ENCODE measurements around the gene KCNQ1. TPM values are rescaled to one million over a fixed set of nuclear protein-coding genes. Genes with fewer than 3 reads are reported as not detected.

The KCNQ1 gene
- total RNA-seq, 1 experiment from 2014 or later = 2.5 TPM

DNA sequence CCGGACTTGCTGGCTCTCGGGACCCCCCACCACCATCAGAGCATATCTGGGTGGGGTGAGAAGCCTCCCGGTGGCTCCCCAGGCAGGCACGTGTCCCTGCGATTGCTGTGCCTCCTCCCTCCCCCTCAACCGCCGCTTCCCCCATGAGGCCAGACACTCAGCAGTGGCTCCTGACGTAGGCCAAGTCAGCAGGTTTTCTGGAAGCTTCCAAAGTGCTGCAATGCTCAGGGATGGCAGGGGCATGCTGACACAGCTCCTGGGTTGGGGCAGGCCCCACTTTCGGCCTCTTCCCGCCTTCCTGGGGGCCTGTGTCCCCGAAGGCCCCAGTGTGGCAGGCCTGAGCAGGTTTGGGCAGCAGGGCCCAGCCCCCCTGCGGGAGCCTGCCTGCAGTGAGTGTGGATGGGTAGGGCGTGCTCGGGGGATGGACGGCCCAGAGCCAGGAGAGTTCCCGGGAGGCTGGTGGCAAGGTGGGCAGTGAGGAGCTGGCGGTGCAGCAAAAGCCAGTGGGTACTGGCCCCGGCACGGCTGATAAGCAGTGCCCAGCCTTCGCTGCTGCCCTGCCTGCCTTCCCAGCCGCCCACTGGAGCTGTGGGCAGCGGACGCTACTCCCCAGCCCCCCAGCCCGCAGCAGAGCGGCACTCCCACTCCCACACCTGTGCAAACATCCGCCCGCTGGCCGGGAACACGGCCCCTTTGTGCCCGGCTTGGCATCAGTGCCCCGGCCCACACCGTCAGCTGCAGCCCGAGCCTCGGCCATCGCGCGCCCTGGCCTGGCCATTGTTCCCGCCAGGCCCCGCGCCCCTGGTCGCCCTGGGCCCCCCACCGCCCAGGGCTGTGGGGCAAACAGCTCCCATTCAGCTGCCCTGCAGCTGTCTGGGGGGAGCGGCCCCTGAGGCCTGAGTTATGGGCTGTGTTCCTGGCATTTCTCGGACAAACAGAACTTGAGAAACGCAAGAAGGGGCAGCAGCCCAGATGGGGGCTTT is 130.0 kb downstream of the KCNQ1 start:
- no peaks in the 10 kb centered on the region for H3K4me1 Mint-ChIP-seq
- no peak overlapping the region for H3K27ac Mint-ChIP-seq
- no peak overlapping the region for H3K4me3 Mint-ChIP-seq
- peaks cover 50% of the 10 kb centered on the region for H3K27me3 Mint-ChIP-seq (ENCODE audit: low read depth)
- no peaks in the 10 kb centered on the region for H3K9me3 Mint-ChIP-seq
- ChIA-PET POLR2A (no interaction called here), CTCF (no interaction called here)
- no peak for TF ChIP-seq SP1 (CRISPR knock-in tag; conservative IDR thresholded peaks at IDR 0.05)
- TF ChIP-seq SMAD4 (CRISPR knock-in tag; IDR thresholded peaks at IDR 0.05) = no peak
- no peak for TF ChIP-seq ZBTB21 (CRISPR knock-in tag; IDR thresholded peaks at IDR 0.05; ENCODE audit: borderline replicate concordance)
- TF ChIP-seq FOXK1 (CRISPR knock-in tag; IDR thresholded peaks at IDR 0.05) = no peak
- no peak for TF ChIP-seq OVOL2 (CRISPR knock-in tag; IDR thresholded peaks at IDR 0.05; ENCODE audit: borderline replicate concordance)
- no peak for TF ChIP-seq GABPB1 (CRISPR knock-in tag; IDR thresholded peaks at IDR 0.05)
- TF ChIP-seq, protein P1, sequence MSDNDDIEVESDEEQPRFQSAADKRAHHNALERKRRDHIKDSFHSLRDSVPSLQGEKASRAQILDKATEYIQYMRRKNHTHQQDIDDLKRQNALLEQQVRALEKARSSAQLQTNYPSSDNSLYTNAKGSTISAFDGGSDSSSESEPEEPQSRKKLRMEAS (CRISPR knock-in tag; IDR thresholded peaks at IDR 0.05) = no peak
- TF ChIP-seq, protein P2, sequence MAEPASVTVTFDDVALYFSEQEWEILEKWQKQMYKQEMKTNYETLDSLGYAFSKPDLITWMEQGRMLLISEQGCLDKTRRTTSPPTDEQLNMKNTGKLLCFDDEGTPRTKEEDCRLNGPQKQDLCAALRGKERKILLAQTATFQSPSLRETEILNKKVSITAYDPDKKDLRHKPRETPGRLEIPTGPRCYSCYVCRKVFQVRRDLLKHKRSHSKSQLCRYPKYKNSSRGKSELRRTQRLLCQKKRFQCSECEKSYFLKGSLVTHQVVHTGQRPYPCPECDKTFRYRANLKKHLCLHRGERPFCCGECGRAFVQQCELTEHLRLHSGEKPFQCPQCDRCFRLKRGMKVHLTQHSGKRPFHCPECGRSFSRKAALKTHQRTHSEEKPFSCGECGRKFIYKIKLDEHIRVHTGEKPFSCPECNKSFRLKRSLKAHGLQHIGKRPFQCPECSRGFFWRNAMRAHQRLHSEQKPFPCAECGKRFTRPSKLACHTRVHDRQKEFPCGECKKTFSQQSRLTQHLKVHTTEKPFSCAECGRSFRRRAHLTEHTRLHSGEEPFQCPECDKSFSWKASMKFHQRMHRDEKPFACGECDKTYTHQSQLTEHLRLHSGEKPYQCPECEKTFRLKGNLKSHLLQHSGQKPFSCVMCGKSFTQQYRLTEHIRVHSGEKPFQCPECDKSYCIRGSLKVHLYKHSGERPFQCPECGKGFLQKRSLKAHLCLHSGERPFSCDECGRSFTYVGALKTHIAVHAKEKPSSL (CRISPR knock-in tag; conservative IDR thresholded peaks at IDR 0.05) = no peak
- TF ChIP-seq CREB1 (CRISPR knock-in tag; IDR thresholded peaks at IDR 0.05) = no peak
- TF ChIP-seq, protein P3, sequence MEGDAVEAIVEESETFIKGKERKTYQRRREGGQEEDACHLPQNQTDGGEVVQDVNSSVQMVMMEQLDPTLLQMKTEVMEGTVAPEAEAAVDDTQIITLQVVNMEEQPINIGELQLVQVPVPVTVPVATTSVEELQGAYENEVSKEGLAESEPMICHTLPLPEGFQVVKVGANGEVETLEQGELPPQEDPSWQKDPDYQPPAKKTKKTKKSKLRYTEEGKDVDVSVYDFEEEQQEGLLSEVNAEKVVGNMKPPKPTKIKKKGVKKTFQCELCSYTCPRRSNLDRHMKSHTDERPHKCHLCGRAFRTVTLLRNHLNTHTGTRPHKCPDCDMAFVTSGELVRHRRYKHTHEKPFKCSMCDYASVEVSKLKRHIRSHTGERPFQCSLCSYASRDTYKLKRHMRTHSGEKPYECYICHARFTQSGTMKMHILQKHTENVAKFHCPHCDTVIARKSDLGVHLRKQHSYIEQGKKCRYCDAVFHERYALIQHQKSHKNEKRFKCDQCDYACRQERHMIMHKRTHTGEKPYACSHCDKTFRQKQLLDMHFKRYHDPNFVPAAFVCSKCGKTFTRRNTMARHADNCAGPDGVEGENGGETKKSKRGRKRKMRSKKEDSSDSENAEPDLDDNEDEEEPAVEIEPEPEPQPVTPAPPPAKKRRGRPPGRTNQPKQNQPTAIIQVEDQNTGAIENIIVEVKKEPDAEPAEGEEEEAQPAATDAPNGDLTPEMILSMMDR (IDR thresholded peaks at IDR 0.05) = no peak
- TF ChIP-seq GRHL2 (CRISPR knock-in tag; IDR thresholded peaks at IDR 0.05; ENCODE audit: insufficient replicate concordance, severe bottlenecking) = no peak
- ATAC-seq (no peak), DNase-seq (ENCODE audit: low spot score) (peak; percentile 9)
- no peaks in the 10 kb centered on the region for H3K36me3 Mint-ChIP-seq

- POLR2A ChIA-PET = no interaction called here
- ATAC-seq = no peak
- TF ChIP-seq, protein P4, sequence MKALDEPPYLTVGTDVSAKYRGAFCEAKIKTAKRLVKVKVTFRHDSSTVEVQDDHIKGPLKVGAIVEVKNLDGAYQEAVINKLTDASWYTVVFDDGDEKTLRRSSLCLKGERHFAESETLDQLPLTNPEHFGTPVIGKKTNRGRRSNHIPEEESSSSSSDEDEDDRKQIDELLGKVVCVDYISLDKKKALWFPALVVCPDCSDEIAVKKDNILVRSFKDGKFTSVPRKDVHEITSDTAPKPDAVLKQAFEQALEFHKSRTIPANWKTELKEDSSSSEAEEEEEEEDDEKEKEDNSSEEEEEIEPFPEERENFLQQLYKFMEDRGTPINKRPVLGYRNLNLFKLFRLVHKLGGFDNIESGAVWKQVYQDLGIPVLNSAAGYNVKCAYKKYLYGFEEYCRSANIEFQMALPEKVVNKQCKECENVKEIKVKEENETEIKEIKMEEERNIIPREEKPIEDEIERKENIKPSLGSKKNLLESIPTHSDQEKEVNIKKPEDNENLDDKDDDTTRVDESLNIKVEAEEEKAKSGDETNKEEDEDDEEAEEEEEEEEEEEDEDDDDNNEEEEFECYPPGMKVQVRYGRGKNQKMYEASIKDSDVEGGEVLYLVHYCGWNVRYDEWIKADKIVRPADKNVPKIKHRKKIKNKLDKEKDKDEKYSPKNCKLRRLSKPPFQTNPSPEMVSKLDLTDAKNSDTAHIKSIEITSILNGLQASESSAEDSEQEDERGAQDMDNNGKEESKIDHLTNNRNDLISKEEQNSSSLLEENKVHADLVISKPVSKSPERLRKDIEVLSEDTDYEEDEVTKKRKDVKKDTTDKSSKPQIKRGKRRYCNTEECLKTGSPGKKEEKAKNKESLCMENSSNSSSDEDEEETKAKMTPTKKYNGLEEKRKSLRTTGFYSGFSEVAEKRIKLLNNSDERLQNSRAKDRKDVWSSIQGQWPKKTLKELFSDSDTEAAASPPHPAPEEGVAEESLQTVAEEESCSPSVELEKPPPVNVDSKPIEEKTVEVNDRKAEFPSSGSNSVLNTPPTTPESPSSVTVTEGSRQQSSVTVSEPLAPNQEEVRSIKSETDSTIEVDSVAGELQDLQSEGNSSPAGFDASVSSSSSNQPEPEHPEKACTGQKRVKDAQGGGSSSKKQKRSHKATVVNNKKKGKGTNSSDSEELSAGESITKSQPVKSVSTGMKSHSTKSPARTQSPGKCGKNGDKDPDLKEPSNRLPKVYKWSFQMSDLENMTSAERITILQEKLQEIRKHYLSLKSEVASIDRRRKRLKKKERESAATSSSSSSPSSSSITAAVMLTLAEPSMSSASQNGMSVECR (CRISPR knock-in tag; IDR thresholded peaks at IDR 0.05; ENCODE audit: borderline replicate concordance) = no peak
- TF ChIP-seq, protein P5, sequence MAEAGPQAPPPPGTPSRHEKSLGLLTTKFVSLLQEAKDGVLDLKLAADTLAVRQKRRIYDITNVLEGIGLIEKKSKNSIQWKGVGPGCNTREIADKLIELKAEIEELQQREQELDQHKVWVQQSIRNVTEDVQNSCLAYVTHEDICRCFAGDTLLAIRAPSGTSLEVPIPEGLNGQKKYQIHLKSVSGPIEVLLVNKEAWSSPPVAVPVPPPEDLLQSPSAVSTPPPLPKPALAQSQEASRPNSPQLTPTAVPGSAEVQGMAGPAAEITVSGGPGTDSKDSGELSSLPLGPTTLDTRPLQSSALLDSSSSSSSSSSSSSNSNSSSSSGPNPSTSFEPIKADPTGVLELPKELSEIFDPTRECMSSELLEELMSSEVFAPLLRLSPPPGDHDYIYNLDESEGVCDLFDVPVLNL (CRISPR knock-in tag; IDR thresholded peaks at IDR 0.05; ENCODE audit: borderline replicate concordance, low read depth) = no peak
- TF ChIP-seq, protein P6, sequence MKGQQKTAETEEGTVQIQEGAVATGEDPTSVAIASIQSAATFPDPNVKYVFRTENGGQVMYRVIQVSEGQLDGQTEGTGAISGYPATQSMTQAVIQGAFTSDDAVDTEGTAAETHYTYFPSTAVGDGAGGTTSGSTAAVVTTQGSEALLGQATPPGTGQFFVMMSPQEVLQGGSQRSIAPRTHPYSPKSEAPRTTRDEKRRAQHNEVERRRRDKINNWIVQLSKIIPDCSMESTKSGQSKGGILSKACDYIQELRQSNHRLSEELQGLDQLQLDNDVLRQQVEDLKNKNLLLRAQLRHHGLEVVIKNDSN (CRISPR knock-in tag; IDR thresholded peaks at IDR 0.05) = no peak
- TF ChIP-seq, protein P7, sequence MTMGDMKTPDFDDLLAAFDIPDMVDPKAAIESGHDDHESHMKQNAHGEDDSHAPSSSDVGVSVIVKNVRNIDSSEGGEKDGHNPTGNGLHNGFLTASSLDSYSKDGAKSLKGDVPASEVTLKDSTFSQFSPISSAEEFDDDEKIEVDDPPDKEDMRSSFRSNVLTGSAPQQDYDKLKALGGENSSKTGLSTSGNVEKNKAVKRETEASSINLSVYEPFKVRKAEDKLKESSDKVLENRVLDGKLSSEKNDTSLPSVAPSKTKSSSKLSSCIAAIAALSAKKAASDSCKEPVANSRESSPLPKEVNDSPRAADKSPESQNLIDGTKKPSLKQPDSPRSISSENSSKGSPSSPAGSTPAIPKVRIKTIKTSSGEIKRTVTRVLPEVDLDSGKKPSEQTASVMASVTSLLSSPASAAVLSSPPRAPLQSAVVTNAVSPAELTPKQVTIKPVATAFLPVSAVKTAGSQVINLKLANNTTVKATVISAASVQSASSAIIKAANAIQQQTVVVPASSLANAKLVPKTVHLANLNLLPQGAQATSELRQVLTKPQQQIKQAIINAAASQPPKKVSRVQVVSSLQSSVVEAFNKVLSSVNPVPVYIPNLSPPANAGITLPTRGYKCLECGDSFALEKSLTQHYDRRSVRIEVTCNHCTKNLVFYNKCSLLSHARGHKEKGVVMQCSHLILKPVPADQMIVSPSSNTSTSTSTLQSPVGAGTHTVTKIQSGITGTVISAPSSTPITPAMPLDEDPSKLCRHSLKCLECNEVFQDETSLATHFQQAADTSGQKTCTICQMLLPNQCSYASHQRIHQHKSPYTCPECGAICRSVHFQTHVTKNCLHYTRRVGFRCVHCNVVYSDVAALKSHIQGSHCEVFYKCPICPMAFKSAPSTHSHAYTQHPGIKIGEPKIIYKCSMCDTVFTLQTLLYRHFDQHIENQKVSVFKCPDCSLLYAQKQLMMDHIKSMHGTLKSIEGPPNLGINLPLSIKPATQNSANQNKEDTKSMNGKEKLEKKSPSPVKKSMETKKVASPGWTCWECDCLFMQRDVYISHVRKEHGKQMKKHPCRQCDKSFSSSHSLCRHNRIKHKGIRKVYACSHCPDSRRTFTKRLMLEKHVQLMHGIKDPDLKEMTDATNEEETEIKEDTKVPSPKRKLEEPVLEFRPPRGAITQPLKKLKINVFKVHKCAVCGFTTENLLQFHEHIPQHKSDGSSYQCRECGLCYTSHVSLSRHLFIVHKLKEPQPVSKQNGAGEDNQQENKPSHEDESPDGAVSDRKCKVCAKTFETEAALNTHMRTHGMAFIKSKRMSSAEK (CRISPR knock-in tag; IDR thresholded peaks at IDR 0.05; ENCODE audit: borderline replicate concordance) = no peak
- no peak for TF ChIP-seq ZNF232 (CRISPR knock-in tag; IDR thresholded peaks at IDR 0.05)
Measured at GRCh38 chr11:2575591-2576051, 130.8 kb downstream of the KCNQ1 start.

More at GRCh38 chr11:2575591-2576051, 130.8 kb downstream of the KCNQ1 start:
- no peaks in the 10 kb centered on the region for H3K9me3 Mint-ChIP-seq
- CTCF ChIA-PET = no interaction called here
- no peaks in the 10 kb centered on the region for H3K4me1 Mint-ChIP-seq
- H3K36me3 Mint-ChIP-seq = no peaks in the 10 kb centered on the region
- no peak overlapping the region for H3K4me3 Mint-ChIP-seq
- DNase-seq (ENCODE audit: low spot score) = peak; percentile 7
- peaks cover 50% of the 10 kb centered on the region for H3K27me3 Mint-ChIP-seq (ENCODE audit: low read depth)
- H3K27ac Mint-ChIP-seq = no peak overlapping the region

Data from WTC11 (cell line).